ENCODE results near the gene TGFBR3. TPM values are rescaled to one million over a fixed set of nuclear protein-coding genes. Genes with fewer than 3 reads are reported as not detected.

TGFBR3 gene
- total RNA-seq, 1 donor from 2014 or later = 51.7 TPM

DNA sequence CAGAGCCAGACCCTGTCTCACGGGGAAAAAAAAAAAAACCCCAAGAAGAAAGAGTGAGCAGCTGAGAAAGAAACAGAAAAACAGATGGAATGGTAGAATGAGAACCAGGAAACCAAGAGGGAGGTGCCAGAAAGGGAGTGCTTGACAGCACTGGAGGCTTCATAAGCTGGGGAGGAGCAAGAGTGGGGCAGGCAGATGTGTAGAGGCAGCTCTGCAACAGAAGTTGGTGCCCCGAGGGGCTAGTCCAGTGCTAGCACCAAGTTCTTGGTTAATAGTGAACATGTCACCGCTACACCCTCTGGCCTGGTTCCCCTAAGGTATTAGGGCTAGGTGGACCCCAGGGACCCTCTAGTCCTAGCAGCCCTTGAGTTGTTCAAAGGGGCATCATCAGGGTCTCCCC lies 98.0 kb downstream of the TGFBR3 start:
- peaks cover 54% of the 10 kb centered on the region for H3K4me1 ChIP-seq
- no peak overlapping the region for H3K27ac ChIP-seq
- no peak for TF ChIP-seq CTCF (IDR thresholded peaks at IDR 0.05)
- no peak for ATAC-seq
- no peaks in the 10 kb centered on the region for H3K27me3 ChIP-seq (ENCODE audit: low read depth)
- no peaks in the 10 kb centered on the region for H3K9me3 ChIP-seq
- DNase-seq = no peak
- H3K4me3 ChIP-seq = no peak overlapping the region
- no peaks in the 10 kb centered on the region for H3K36me3 ChIP-seq
- intact Hi-C loops (cut with DNase I) = no loop called here

- Histone ChIP-seq H3K4me3 (no peak overlapping the region), H3K4me1 (peaks cover 53% of the 10 kb centered on the region), H3K27me3 (ENCODE audit: low read depth) (no peaks in the 10 kb centered on the region), H3K9me3 (no peaks in the 10 kb centered on the region), H3K36me3 (peaks cover 5% of the 10 kb centered on the region), H3K27ac (peak overlapping the region; percentile 12)
- intact Hi-C loops (cut with DNase I) = no loop called here
- ATAC-seq (peak in 1 of 2 donors; percentile 16), DNase-seq (no peak)
- TF ChIP-seq CTCF (IDR thresholded peaks at IDR 0.05) = no peak
Measured at GRCh38 chr1:91784616-91785015, 101.3 kb downstream of the TGFBR3 start.

DNA sequence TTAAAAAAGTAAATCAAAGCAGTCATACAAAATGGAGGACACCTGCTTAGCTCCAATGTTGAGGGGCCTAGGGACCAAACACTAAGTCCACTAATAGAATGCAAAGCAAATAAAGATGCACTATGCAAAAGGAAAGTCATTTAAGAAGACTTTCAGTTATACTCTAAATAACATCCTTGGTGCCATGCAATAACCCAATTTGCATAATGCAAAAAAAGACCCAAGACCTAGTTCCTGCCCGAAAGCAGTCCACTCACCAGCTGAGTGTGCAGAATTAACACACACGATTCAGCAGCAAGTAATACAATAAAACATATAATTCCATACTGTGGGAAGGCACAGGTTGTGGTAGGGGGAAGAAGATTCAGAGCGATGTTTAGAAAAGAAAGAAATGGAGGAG lies 101.8 kb downstream of the TGFBR3 start:
- Histone ChIP-seq H3K9me3 (no peaks in the 10 kb centered on the region), H3K4me3 (no peak overlapping the region), H3K27ac (peak overlapping the region; percentile 12), H3K36me3 (peaks cover 5% of the 10 kb centered on the region), H3K27me3 (ENCODE audit: low read depth) (no peaks in the 10 kb centered on the region), H3K4me1 (peaks cover 53% of the 10 kb centered on the region)
- DNase-seq (no peak), ATAC-seq (no peak)
- intact Hi-C loops (cut with DNase I) = no loop called here
- TF ChIP-seq CTCF (IDR thresholded peaks at IDR 0.05) = no peak

- H3K4me3 ChIP-seq = no peak overlapping the region
- no peak for ATAC-seq
- no peaks in the 10 kb centered on the region for H3K27me3 ChIP-seq (ENCODE audit: low read depth)
- TF ChIP-seq CTCF (IDR thresholded peaks at IDR 0.05) = no peak
- peaks cover 51% of the 10 kb centered on the region for H3K4me1 ChIP-seq
- peak overlapping the region; percentile 12 for H3K27ac ChIP-seq
- no peaks in the 10 kb centered on the region for H3K9me3 ChIP-seq
- no peak for DNase-seq
- H3K36me3 ChIP-seq = peaks cover 5% of the 10 kb centered on the region
- intact Hi-C loops (cut with DNase I) = no loop called here
Measured at GRCh38 chr1:91783423-91784170, 102.4 kb downstream of the TGFBR3 start.

- ATAC-seq (no peak), DNase-seq (no peak)
- Histone ChIP-seq H3K4me1 (peaks cover 51% of the 10 kb centered on the region), H3K36me3 (peaks cover 5% of the 10 kb centered on the region), H3K27ac (peak overlapping the region; percentile 26), H3K4me3 (no peak overlapping the region), H3K9me3 (no peaks in the 10 kb centered on the region), H3K27me3 (ENCODE audit: low read depth) (no peaks in the 10 kb centered on the region)
- intact Hi-C loops (cut with DNase I) = no loop called here
- no peak for TF ChIP-seq CTCF (IDR thresholded peaks at IDR 0.05)
Measured at GRCh38 chr1:91781901-91782622, 103.9 kb downstream of the TGFBR3 start.
